IMR-90 (cell line): ENCODE results near the gene EPB41L1. TPM values are rescaled to one million over a fixed set of nuclear protein-coding genes. Genes with fewer than 3 reads are reported as not detected.

Experiments used
- ATAC-seq: fragments of 200-7000 bp; cut with Tn5 transposase; 2 replicates; pipeline ENCODE4 v1.9.1; 2020; ENCODE audit warnings: low read depth, mild to moderate bottlenecking, moderate library complexity
- BruUV-seq: library from RNA; stranded (reverse); fragments of 400-500 nt; replicated peaks from 2 replicates; lab custom pipeline; 2021; lab: Mats Ljungman, UMichigan
- CTCF ChIA-PET: fragments of 300-600 bp; formaldehyde crosslinking; extraction: SDS; loops from one replicate; lab custom pipeline; 2021; ENCODE audit warnings: antibody characterized with exemption; lab: Yijun Ruan, JAX
- POLR2A ChIA-PET: fragments of 300-600 bp; sonication (Branson Sonifier 250); formaldehyde crosslinking; loops from one replicate; lab custom pipeline; 2022; ENCODE audit warnings: antibody characterized with exemption; ENCODE audit not compliant: unreplicated experiment; lab: Charles Lee
- DNase-seq: peaks from one replicate; pipeline ENCODE4 v3.0.0; 2013
- H2AFZ ChIP-seq: replicated peaks from 2 replicates; pipeline ENCODE3; 2013; ENCODE audit warnings: low read length, mild to moderate bottlenecking; ENCODE audit not compliant: poor library complexity
- H2AK5ac ChIP-seq: 2 replicates; pipeline ENCODE4 v1.6.1; 2013; ENCODE audit warnings: low read depth, low read length, inconsistent platforms
- H2AK9ac ChIP-seq: replicated peaks from 2 replicates; pipeline ENCODE3; 2013; ENCODE audit warnings: mild to moderate bottlenecking, low read depth, low read length, moderate library complexity; ENCODE audit not compliant: poor library complexity
- H2BK120ac ChIP-seq: 2 replicates; pipeline ENCODE4 v1.6.1; 2013; ENCODE audit warnings: low read depth, low read length, inconsistent platforms
- H2BK15ac ChIP-seq: 3 replicates; pipeline ENCODE4 v1.6.1; 2013; ENCODE audit warnings: low read depth, low read length, inconsistent platforms
- H2BK20ac ChIP-seq: 2 replicates; pipeline ENCODE4 v1.6.1; 2013; ENCODE audit warnings: low read depth, mild to moderate bottlenecking, inconsistent platforms, low read length, moderate library complexity
- H2BK5ac ChIP-seq: 2 replicates; pipeline ENCODE4 v1.6.1; 2013; ENCODE audit warnings: mild to moderate bottlenecking, low read depth, low read length, inconsistent platforms; ENCODE audit not compliant: poor library complexity, severe bottlenecking
- H3K14ac ChIP-seq: replicated peaks from 2 replicates; pipeline ENCODE4 v1.6.1; 2013; ENCODE audit warnings: low read depth, low read length, inconsistent platforms
- H3K18ac ChIP-seq: 2 replicates; pipeline ENCODE4 v1.6.1; 2013; ENCODE audit warnings: low read depth, low read length, control low read depth
- H3K23ac ChIP-seq: 2 replicates; pipeline ENCODE4 v1.6.1; 2013; ENCODE audit warnings: low read depth, low read length, inconsistent platforms
- H3K27ac ChIP-seq: 2 replicates; pipeline ENCODE4 v1.5.1; 2013; ENCODE audit warnings: mild to moderate bottlenecking, control low read depth, low read length; ENCODE audit not compliant: insufficient read depth
- H3K27me3 ChIP-seq: 2 replicates; pipeline ENCODE4 v1.6.1; 2013; ENCODE audit warnings: low read length; ENCODE audit not compliant: control insufficient read depth, insufficient read depth
- H3K36me3 ChIP-seq: 2 replicates; pipeline ENCODE4 v1.6.1; 2013; ENCODE audit warnings: low read length, mixed read lengths; ENCODE audit not compliant: control insufficient read depth, insufficient read depth
- H3K4ac ChIP-seq: 2 replicates; pipeline ENCODE4 v1.6.1; 2013; ENCODE audit warnings: low read depth, low read length, inconsistent platforms
- H3K4me1 ChIP-seq: 2 replicates; pipeline ENCODE4 v1.6.1; 2013; ENCODE audit warnings: low read length, mixed read lengths; ENCODE audit not compliant: control insufficient read depth, insufficient read depth
- H3K4me2 ChIP-seq: 2 replicates; pipeline ENCODE4 v1.6.1; 2013; ENCODE audit warnings: low read depth, mild to moderate bottlenecking, control low read depth, low read length, moderate library complexity
- H3K4me3 ChIP-seq: 2 replicates; pipeline ENCODE4 v1.5.1; 2013; ENCODE audit warnings: low read depth, mild to moderate bottlenecking, control low read depth, low read length, moderate library complexity; ENCODE audit not compliant: insufficient read depth
- H3K56ac ChIP-seq: 2 replicates; pipeline ENCODE4 v1.6.1; 2013; ENCODE audit warnings: low read length, inconsistent platforms; ENCODE audit not compliant: insufficient read depth; ENCODE audit errors: extremely low read depth
- H3K79me1 ChIP-seq, 2 experiments: 2 replicates each; pipeline ENCODE4 v1.6.1; 2013; ENCODE audit warnings: low read length in 2 of 2, inconsistent platforms in 1 of 2, low read depth in 1 of 2
- H3K9ac ChIP-seq: 2 replicates; pipeline ENCODE4 v1.6.1; 2013; ENCODE audit warnings: low read depth, low read length, control low read depth
- H3K9me1 ChIP-seq: 2 replicates; pipeline ENCODE4 v1.6.1; 2013; ENCODE audit warnings: low read length, inconsistent platforms; ENCODE audit not compliant: insufficient read depth
- H3K9me3 ChIP-seq: 2 replicates; pipeline ENCODE4 v1.6.1; 2013; ENCODE audit warnings: low read length; ENCODE audit not compliant: control insufficient read depth, insufficient read depth
- H4K20me1 ChIP-seq: 2 replicates; pipeline ENCODE4 v1.6.1; 2013; ENCODE audit warnings: low read length, inconsistent platforms; ENCODE audit not compliant: insufficient read depth
- H4K5ac ChIP-seq: 2 replicates; pipeline ENCODE4 v1.6.1; 2013; ENCODE audit warnings: mild to moderate bottlenecking, low read depth, low read length, control low read depth
- H4K8ac ChIP-seq, 2 experiments: 2 replicates each; pipeline ENCODE4 v1.6.1; 2013; ENCODE audit warnings: low read depth in 2 of 2, low read length in 2 of 2, control low read depth in 1 of 2, inconsistent platforms in 1 of 2
- H4K91ac ChIP-seq: 2 replicates; pipeline ENCODE4 v1.6.1; 2013; ENCODE audit warnings: low read depth, low read length, inconsistent platforms; ENCODE audit not compliant: insufficient read depth
- CEBPB ChIP-seq: IDR thresholded peaks from 2 replicates; pipeline ENCODE4 v1.6.1; 2012; ENCODE audit warnings: low read depth, low read length, improper control_type of control experiment
- MAZ ChIP-seq: IDR thresholded peaks from 2 replicates; pipeline ENCODE4 v1.6.1; 2012; ENCODE audit warnings: low read depth, mild to moderate bottlenecking, low read length, improper control_type of control experiment, moderate library complexity, borderline replicate concordance
- NFE2L2 ChIP-seq: fragments of 150-350 bp; IDR thresholded peaks from 2 replicates; pipeline ENCODE4 v1.6.1; 2016; ENCODE audit warnings: low read depth, mild to moderate bottlenecking, low read length
- POLR2A ChIP-seq: IDR thresholded peaks from 2 replicates; pipeline ENCODE4 v1.6.1; 2012; ENCODE audit warnings: mild to moderate bottlenecking, low read depth, low read length
- WGBS, 2 experiments: methylation state at CpG; one replicate each; pipeline versions ENCODE4 v1.1.5 to v1.1.7; 2013; ENCODE audit warnings: missing lambda C conversion rate in 2 of 2; ENCODE audit not compliant: insufficient read length in 1 of 2; ENCODE audit errors: extremely low coverage in 2 of 2; 5-methylcytosine and 5-hydroxymethylcytosine counted together
- dilution Hi-C: fragments of 300-500 bp; cut with HindIII; formaldehyde crosslinking; loops from one replicate; pipeline ENCODE4 v1.14.3; 2018; ENCODE audit warnings: low sequenced_read_pairs; ENCODE audit not compliant: unreplicated experiment
- in situ Hi-C: fragments of 300-500 bp; cut with MboI; formaldehyde crosslinking; loops from 3 replicates; pipeline ENCODE4 v1.14.3; 2019; ENCODE audit warnings: low sequenced_read_pairs, inconsistent platforms, mixed read lengths
- intact Hi-C: fragments of 100-400 bp; cut with micrococcal nuclease; formaldehyde crosslinking; loops from 2 replicates; pipeline ENCODE4 v1.10.0; 2022
- polyA plus RNA-seq, 3 experiments: library from polyadenylated mRNA; depleted of rRNA; stranded (reverse); fragments of >200 nt; gene quantifications; 2 replicates each; pipeline ENCODE4 v1.2.3, GENCODE V29; 2012; ENCODE audit warnings: low replicate concordance in 1 of 3
- total RNA-seq: library from RNA; depleted of rRNA; stranded (reverse); fragments of >200 nt; gene quantifications from 2 replicates; pipeline ENCODE4 v1.2.3, GENCODE V29; 2012

EPB41L1 gene
- total and polyA plus RNA-seq, 2 of the 4 experiments (the other 2 are of a cell fraction), result 12.5 to 33.7 TPM

- TF ChIP-seq MAZ, result no peak
Measured at GRCh38 chr20:36121981-36122930, 32.3 kb upstream of the EPB41L1 start (continued).

- H2BK120ac ChIP-seq, result no peak overlapping the region
- H3K18ac ChIP-seq, result no peak overlapping the region
- H3K56ac ChIP-seq, result no peak overlapping the region
- H4K5ac ChIP-seq, result no peak overlapping the region
- H3K4ac ChIP-seq, result no peak overlapping the region
- no peak overlapping the region for H2AK9ac ChIP-seq
- no peak overlapping the region for H3K9ac ChIP-seq
- no peaks in the 10 kb centered on the region for H3K36me3 ChIP-seq
- intact Hi-C loops, result no loop called here
- H3K14ac ChIP-seq, result no peak overlapping the region
- CTCF ChIA-PET, result no interaction called here
- H2BK5ac ChIP-seq, result no peak overlapping the region
- H3K27ac ChIP-seq, result no peak overlapping the region
- POLR2A ChIA-PET, result no interaction called here
- in situ Hi-C loops, result no loop called here
- H3K79me1 ChIP-seq, result no peaks in the 10 kb centered on the region
- H2BK15ac ChIP-seq, result no peak overlapping the region
- peaks cover 3% of the 10 kb centered on the region for H3K9me1 ChIP-seq
- no peak overlapping the region for H2AK5ac ChIP-seq
- H2AFZ ChIP-seq, result no peak overlapping the region
- peaks cover under 1% of the 10 kb centered on the region; the same call in 1 of the 2 replicates for H3K4me1 ChIP-seq
- no peaks in the 10 kb centered on the region; the same call in 1 of the 2 replicates for H4K20me1 ChIP-seq
- TF ChIP-seq POLR2A (no peak), CEBPB (no peak), NFE2L2 (no peak)
- no peaks in the 10 kb centered on the region for H3K9me3 ChIP-seq
- no peak overlapping the region for H3K4me3 ChIP-seq
- no peak overlapping the region for H2BK20ac ChIP-seq
- H3K4me2 ChIP-seq, result no peak overlapping the region
- H4K8ac ChIP-seq, result no peak overlapping the region
- peaks cover 18% of the 10 kb centered on the region for H3K27me3 ChIP-seq
- DNase-seq, result no peak
- dilution Hi-C loops, result no loop called here
- no CpG with 5 or more reads among the region's 7 CpGs for WGBS, 2 experiments
- no TSS peak for BruUV-seq
- no peak for ATAC-seq
- no peak overlapping the region for H3K23ac ChIP-seq
- no peak overlapping the region for H4K91ac ChIP-seq
Measured at GRCh38 chr20:36122931-36123288, 31.6 kb upstream of the EPB41L1 start.
